ENCODE results near the gene PNMA6F. TPM values are rescaled to one million over a fixed set of nuclear protein-coding genes. Genes with fewer than 3 reads are reported as not detected.

The PNMA6F gene
- not detected in 2 replicates for total RNA-seq
- long read RNA-seq: 0 reads

DNA sequence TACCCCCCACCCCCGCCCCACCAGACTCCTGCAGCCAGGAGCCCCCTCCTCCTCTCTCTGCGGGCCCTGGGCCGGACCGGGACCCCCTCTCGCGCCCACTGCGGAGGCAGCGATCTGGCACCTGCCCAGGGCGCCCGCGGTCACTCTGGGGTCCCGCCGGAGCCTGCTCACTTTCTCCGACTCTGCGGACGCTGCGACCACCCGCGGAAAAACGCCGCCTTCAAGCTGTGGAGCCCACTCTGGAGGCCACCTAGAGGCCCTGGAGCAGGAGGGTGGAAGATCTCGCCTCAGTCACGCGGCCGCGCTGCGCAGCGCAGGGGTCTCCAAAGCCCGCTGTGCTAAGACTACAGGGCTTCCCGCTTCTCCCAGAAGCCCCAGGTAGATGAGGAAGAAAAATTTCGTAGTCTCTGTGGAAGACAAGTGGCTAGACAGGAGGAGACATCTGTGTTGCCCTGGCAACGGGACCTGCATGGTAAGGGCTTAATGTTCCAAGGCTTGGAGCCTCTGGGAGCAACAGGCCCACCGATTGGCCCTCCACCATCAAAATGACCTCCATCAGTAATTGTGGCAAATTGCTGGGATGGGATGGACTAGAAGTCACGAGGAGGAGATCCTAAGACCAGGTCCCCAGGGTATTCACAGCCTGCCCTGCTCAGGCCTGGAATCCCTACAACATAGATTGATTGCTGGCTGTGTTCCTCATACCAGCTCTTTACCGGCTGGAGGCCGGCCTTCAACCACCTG is at the start of gene PNMA6F:
Gene PNMA6F (minus strand): TSS at position 387 of the 744 bp plus-strand sequence. CDS start 1,093 bp downstream, outside the sequence.
- DNase-seq (ENCODE audit: extremely low spot score, unreplicated experiment): peak; percentile 81
- Mint-ChIP-seq H3K27me3 (ENCODE audit: unreplicated experiment) (peaks cover 20% of the 10 kb centered on the region), H3K27ac (ENCODE audit: unreplicated experiment) (no peak within 1 kb of the TSS), H3K4me1 (ENCODE audit: unreplicated experiment) (no peaks in the 10 kb centered on the region), H3K36me3 (ENCODE audit: unreplicated experiment) (no peaks in the 10 kb centered on the region), H3K9me3 (ENCODE audit: unreplicated experiment) (peaks cover 16% of the 10 kb centered on the region), H3K4me3 (ENCODE audit: unreplicated experiment) (no peak within 1 kb of the TSS)
- no peak for TF ChIP-seq CTCF (IDR thresholded peaks at IDR 0.05)

DNA sequence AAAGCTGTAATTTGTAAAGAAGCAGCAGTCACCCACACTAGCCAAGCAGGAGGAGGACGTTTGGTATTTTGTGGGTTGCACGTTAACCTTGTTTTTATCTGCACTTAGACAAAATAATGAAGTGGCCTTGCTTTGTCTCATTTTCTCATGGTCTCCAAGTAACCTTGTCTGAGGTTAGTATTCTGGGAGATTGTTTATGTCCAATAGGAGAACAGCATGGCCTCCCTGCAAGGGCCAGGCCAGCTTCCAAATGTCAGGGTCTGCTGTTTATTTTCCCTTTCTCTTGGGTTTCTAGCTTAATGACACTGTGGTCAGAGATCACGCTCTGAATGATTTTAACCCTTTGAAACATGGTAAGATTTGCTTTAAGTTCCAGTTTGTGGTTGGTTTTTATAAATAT is 49.7 kb upstream of the PNMA6F start:
- TF ChIP-seq CTCF (IDR thresholded peaks at IDR 0.05): no peak
- H3K36me3 Mint-ChIP-seq (ENCODE audit: unreplicated experiment): no peaks in the 10 kb centered on the region
- no peaks in the 10 kb centered on the region for H3K9me3 Mint-ChIP-seq (ENCODE audit: unreplicated experiment)
- H3K4me3 Mint-ChIP-seq (ENCODE audit: unreplicated experiment): no peak overlapping the region
- peaks cover 7% of the 10 kb centered on the region for H3K27me3 Mint-ChIP-seq (ENCODE audit: unreplicated experiment)
- no peak overlapping the region for H3K27ac Mint-ChIP-seq (ENCODE audit: unreplicated experiment)
- DNase-seq (ENCODE audit: extremely low spot score, unreplicated experiment): no peak
- peaks cover 1% of the 10 kb centered on the region for H3K4me1 Mint-ChIP-seq (ENCODE audit: unreplicated experiment)

- no peaks in the 10 kb centered on the region for H3K9me3 Mint-ChIP-seq (ENCODE audit: unreplicated experiment)
- H3K4me3 Mint-ChIP-seq (ENCODE audit: unreplicated experiment): no peak overlapping the region
- peaks cover 1% of the 10 kb centered on the region for H3K4me1 Mint-ChIP-seq (ENCODE audit: unreplicated experiment)
- no peak for TF ChIP-seq CTCF (IDR thresholded peaks at IDR 0.05)
- H3K27me3 Mint-ChIP-seq (ENCODE audit: unreplicated experiment): peaks cover 7% of the 10 kb centered on the region
- H3K36me3 Mint-ChIP-seq (ENCODE audit: unreplicated experiment): no peaks in the 10 kb centered on the region
- DNase-seq (ENCODE audit: extremely low spot score, unreplicated experiment): no peak
- no peak overlapping the region for H3K27ac Mint-ChIP-seq (ENCODE audit: unreplicated experiment)
Measured at GRCh38 chrX:153370293-153371055, 48.9 kb upstream of the PNMA6F start.

GRCh38 chrX:153366878-153367538 is 45.4 kb upstream of the PNMA6F start:
- no peak for DNase-seq (ENCODE audit: extremely low spot score, unreplicated experiment)
- no peak for TF ChIP-seq CTCF (IDR thresholded peaks at IDR 0.05)
- H3K36me3 Mint-ChIP-seq (ENCODE audit: unreplicated experiment): no peaks in the 10 kb centered on the region
- H3K9me3 Mint-ChIP-seq (ENCODE audit: unreplicated experiment): peaks cover 5% of the 10 kb centered on the region
- H3K27ac Mint-ChIP-seq (ENCODE audit: unreplicated experiment): no peak overlapping the region
- H3K4me3 Mint-ChIP-seq (ENCODE audit: unreplicated experiment): no peak overlapping the region
- H3K4me1 Mint-ChIP-seq (ENCODE audit: unreplicated experiment): peaks cover 1% of the 10 kb centered on the region
- peaks cover 16% of the 10 kb centered on the region for H3K27me3 Mint-ChIP-seq (ENCODE audit: unreplicated experiment)

GRCh38 chrX:153366119-153366518 is 44.6 kb upstream of the PNMA6F start:
- no peak overlapping the region for H3K27ac Mint-ChIP-seq (ENCODE audit: unreplicated experiment)
- H3K4me3 Mint-ChIP-seq (ENCODE audit: unreplicated experiment): no peak overlapping the region
- no peak for DNase-seq (ENCODE audit: extremely low spot score, unreplicated experiment)
- no peaks in the 10 kb centered on the region for H3K36me3 Mint-ChIP-seq (ENCODE audit: unreplicated experiment)
- peaks cover 5% of the 10 kb centered on the region for H3K9me3 Mint-ChIP-seq (ENCODE audit: unreplicated experiment)
- peaks cover 16% of the 10 kb centered on the region for H3K27me3 Mint-ChIP-seq (ENCODE audit: unreplicated experiment)
- peaks cover 1% of the 10 kb centered on the region for H3K4me1 Mint-ChIP-seq (ENCODE audit: unreplicated experiment)
- no peak for TF ChIP-seq CTCF (IDR thresholded peaks at IDR 0.05)
